ENCODE measurements around the gene SMG6.
A peak's percentile ranks its signal among the peaks of the same experiment; 100 is the strongest.

SMG6 gene

DNA sequence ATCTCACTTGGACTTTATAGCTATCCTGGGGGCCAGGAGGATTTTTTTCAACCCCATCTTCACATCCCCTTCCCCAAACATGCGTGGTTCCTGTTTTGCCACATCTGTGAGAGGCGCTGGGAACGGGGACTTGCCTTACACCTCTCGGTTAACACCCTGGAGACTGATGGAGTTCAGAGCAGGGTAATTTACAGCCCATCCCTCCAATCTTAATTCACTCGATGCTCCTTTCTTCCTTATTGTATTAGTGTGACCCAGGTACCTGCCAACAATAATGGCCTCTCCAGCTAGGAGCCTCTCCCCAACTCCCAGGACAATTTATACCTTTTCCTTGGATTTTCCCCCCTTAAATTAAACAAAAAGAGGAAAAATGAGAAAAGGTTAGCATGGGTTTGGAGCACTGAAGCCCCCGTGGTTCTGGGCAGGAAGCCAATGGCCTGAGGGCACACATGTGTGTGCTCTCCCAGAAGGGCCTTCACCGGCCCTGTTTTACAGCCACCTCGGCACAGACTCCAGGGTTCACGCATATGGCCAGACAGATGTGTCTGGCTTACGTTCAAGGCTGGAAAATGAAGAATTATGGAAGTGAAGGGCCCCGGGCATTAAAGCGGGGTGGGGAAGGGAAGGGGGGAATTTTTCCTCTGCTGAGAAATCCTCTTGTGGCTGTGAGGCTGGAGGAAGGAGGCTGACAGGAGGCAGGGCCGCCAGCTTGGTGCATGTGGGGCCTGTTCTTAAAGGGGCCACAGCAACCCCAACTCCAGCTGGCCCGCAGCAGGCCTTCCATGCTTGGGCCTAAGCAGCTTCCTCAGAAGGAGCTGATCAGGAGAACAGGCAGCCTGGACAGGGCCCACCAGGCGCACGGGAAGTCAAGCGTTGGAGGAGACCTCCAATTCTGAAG, 227.2 kb downstream of the SMG6 start:
- no peak for DNase-seq (ENCODE audit: low read depth in 2 of 2)

DNA sequence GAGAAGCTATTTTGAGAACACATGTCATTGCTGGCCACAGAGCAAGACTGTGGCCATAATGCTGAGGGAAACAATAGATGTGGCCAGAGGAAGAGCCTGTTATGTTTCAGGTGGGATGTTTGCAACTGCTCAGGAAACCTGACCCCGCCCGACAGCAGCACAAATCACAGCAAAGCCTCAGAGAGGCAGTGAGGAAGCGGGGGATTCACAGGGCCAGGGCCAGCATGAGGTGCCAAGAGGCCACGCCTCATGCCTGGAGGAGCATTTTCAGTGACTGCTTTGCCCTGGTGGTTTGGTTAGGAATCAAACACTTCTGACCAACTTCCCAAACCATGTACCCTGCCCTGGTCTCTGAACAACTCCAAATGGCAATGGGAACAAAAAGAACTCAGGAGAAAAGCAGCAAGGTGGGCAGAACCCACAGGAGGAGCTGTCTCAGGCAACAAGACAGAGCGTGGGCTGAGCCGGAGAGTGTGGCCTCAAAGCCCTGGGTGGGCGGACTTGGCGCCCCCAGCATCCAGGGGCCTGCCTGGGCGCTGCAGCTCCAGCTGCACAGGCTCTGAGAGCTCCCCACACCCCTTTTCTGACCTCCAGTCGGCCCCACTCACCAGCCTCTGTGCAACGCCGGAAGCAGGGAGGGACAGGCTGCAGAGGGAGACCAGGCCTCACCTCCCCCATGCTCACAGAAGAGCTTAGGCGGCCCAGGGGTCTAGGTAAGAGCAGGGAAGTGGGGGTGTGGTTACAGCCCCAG, 228.1 kb downstream of the SMG6 start:
- no peak for DNase-seq (ENCODE audit: low read depth in 2 of 2)

DNA sequence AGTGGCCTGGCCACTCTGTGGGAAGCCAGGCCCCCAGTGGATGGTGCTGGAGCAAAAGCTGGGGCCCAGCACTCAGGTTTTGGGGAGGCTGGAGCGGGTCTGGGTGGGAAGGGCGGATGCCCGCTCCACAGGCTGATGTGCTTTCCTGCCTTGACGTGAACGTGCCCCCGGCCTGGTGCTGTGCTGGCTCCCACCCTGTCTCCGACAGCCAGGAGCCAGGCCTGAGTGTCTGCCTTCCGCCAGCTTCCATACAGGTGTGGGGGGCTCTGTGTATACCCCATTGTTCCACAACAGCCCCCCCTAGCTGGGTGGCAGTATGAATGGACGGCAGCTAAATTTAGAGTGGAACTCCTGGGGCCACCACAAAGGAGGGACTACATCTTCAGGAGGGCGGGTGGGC, 228.7 kb downstream of the SMG6 start:
- no peak for DNase-seq (ENCODE audit: low read depth in 2 of 2)

DNA sequence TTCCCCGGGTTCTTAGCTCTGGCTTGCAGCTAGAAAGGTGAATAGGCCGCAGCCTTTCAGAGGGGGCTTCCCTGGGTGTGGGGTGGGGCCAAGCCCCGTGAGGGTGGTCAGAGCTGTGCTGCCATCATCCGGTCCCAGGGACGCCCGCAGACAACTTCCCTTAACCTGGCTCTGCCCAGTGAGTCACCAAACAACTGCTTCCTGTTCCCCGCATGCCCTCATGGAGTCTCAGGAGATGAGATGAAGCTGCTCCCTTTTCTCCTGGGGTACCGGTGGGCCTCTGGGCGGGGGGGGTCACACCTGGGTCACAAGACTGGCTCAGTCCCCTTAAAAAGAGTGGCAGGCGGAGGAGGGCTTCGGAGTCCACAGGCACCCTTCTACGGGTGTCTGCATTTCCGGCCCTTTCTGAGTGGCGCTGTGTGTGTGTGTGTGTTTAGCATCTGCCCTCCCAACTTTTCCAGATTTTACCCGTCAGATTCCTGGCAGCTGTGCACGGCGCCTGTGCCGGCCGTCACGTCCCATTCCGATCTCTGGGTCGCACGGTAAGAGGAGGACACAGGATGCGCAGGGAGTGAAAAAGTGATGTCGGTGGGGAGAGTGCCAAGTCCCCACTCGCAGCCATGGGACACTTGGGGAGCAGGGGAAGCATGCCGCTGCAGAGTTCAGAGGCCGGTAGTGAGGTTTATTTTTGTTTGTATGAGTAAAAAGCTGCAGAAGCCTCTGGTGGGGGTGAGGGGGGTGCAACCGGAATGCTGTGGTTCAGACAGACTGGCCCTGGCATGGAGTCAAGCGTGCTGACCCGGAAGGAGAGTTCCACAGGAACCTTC, 231.9 kb downstream of the SMG6 start:
- DNase-seq (ENCODE audit: low read depth in 2 of 2) = no peak

DNA sequence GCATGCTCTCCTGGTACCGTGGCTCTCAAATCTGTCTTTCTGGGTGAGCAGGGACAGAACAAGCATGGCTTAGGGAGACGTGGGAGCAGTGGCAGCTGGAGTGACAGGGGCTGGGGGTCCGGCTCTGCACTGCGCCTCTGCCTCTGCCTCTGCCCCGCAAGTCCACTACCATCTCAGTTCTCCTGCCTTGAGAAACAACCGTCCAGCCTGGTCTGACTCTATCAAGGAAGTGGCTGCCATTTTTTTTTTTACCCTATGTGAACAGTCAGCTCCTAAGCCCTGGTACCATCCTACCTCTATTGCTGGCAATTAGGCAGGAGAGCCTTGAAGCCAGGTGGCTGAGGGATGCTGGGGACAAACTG, 232.6 kb downstream of the SMG6 start:
- no peak for DNase-seq (ENCODE audit: low read depth in 2 of 2)

DNA sequence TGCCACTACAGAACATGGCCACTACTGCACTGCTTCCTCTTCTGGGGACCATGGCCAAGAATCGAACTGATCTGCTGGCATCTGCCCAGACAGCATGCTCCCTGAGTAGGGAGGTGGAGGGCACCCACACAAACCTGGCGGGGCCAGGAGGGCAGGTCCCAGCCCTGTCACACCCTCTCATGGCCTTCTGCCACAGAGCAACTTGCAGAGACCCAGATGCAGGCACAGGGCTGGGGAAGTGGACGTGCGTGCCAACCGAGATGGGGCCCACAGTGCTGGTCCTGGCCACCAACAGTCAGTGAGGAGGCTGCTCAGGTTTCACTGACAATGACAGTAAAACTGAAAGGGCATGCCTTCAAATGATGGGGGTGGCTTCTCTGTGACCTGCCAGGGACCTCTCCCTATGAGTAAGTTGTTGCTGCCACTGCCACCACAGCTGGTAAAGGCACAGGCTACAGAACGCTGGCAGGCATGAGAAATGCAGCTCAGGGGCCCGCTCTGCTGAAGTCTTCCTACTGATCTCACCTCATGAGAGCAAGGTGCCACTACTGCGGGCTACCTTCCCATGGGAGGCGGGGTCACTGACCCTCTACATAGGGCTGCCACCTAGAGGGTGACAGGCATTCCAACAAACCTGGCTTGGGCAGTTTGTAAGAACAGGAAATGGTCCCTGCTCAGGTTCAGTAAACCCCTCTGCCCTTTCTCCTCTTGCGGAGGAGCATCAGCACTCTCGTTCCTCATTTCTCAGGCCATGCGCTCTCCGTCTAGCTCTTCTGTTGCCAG, 233.2 kb downstream of the SMG6 start:
- no peak for DNase-seq (ENCODE audit: low read depth in 2 of 2)

DNA sequence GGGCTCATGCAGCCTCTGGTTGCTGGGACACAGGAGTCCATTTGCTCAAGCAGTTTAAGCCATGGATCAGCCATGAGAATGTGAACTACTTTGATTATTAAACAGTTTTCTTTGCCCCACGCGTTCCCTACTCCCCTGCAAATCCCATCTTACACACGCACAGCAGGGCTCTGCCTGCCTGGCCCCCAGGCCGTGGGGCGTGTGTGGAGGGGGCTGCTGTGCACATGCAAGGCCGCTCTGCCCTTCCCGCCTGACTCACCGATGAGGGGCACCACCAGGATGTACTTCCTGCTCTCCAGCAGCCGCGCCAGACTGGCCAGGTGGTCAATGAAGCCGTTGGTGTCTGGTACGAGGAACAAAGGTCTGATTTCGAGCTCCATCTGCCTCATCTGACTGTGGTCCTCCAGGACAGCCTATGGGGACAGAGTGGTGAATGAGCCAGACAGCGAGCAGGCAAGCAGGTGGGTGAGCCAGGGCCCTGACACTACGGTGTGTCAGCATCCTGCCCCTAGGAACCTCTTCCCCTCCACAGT, 235.0 kb downstream of the SMG6 start:
- DNase-seq (ENCODE audit: low read depth in 2 of 2) = no peak

DNA sequence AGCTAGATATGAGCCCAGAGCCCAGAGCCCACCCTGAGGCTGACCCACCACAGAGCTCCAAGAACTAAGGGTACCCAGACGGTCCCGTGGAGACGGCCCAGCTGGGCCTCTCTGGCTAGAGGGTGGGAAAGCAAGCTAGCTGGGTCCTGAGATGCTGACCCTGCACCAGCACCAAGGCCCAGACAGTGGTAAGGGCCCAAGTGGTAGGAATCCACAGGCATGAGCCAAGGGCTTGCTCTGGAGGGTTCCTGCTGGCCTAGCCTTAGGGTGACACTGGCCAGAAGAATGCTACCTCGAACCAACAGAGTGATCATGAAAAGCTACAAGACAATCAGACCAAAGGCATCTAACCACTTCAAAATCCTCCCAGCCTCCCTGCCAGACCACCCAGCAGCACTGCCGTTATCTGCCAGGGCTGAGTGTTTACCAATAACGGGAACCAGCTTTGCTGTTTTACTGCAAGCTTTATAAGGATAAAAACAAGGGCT, 235.5 kb downstream of the SMG6 start:
- no peak for DNase-seq (ENCODE audit: low read depth in 2 of 2)

DNA sequence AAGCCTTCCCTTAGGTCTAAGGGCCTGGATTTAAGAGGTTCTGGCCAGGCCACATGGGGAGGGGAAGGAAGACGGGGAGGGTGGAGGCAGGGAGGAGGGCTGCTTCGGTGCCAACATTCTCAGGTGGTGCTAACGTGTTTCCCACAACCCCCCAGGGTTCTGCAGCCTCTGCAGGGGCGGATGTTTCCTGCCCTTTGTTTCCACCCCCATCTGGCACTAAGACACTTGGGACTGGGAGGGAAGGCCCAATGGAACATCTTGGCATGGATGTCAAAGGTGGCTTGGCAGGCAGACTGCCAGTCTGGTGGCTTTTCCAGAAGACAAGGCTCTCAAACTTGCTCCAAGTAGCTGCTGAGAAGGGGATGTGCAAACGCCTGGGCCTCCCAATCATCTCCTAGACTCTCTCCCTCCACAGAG, 236.0 kb downstream of the SMG6 start:
- DNase-seq (ENCODE audit: low read depth in 2 of 2) = no peak

DNA sequence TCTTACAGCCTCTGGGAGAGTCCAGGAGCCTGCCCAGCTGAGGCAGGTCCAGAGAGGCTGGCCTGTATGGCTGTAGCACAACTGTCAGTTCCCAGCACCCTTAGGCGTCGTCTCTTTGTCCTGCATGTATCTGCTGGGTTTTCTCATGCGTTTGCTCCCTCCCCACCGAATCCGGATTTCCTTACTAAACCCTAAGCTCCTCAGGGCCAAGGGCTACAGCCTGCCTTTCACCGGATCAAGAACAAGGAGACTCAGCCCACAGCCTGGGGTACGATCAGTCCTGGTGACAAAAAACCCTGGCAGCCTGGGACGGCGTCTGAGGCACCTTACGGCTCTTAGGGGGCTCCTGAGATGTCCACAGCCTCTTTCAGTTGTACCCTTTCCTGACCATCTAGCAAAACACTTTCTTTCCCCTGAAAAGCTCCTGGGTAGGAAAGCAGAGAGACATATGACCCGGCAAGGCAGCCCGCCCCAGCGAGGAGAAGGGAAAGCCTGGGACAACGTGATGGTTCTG, 236.5 kb downstream of the SMG6 start:
- no peak for DNase-seq (ENCODE audit: low read depth in 2 of 2)

DNA sequence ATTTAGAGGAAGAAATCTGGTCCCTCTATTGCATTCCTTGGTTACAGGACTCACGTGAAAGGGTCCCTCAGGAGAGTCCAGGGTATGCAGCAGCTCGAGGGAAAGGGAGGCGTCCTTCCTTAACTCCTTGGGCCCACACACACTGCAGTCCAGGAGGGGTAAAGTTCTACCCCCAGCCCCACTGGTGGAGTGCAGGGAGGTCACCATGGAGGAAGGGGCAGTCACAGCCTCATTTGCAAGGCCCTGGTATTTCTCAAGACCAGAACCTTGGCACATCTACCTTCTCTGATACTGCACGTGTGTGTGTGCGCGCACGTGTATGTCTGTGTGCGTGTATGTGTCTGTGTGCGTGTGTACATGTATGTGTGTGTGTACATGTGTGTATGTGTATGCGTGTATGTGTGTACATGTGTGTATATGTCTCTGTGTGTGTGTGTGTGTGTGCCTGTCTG, 237.6 kb downstream of the SMG6 start:
- DNase-seq (ENCODE audit: low read depth in 2 of 2) = no peak

DNA sequence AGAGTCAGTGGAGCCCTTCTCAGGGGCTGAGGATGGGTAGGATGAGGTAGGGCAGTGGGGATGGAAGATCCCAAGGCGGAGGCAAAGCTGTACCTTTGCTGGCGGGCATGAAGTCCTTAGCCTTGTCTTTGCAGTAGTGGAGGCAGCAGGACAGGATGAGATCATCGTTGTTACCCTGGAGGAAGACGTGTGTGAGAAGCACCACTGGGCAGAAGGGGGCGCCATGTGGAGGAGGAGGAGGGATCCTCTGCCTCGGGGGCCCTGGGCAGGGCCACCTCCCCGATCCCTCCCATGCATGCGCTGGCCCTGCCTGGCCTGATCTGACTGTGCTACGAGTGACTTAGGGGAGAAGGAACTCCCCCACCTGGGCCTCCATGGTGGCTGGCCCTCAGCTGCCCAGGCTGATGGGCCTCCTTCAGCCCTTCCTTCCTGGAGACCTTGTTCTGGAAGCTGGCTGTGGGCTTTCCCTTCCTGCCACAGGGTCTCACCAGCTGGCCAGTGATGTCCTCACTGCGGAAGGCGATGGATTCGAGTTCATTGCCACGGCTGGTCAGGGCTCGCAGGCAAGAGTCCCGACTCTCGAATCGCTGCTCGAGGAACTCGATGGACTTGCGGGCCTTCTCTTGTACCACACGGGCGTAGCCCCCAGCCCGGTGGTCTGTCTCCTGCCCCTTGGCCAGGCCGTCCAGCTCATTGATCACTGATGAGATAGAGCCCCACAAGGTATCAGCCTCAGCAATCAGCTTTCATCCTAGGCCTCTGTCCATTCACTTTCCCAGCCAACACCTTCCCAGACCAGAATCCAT, 238.4 kb downstream of the SMG6 start:
- DNase-seq (ENCODE audit: low read depth in 2 of 2) = peak in 1 of 2 donors; percentile 55

DNA sequence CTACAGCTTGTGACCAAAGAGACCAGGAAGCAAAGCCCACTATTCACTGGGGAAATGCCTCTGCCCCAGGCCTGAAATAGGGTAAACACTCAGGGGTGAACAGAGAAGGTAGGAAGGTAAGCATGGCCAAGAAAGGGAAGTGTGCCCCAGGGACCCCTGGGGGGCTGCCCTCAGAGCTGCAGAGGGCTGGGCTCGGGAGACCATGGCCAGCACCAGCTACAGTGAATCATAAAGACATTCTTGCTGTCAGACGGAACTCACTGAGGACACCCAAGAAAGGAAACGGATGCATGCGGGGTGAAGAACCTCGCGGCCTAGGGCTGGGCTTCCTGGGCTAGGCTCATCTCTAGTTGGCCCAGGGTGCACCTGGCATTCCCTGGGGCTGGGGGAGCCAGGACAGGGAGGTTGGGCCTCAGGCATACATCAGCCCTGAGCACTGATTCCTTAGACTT, 239.0 kb downstream of the SMG6 start:
- no peak for DNase-seq (ENCODE audit: low read depth in 2 of 2)

DNA sequence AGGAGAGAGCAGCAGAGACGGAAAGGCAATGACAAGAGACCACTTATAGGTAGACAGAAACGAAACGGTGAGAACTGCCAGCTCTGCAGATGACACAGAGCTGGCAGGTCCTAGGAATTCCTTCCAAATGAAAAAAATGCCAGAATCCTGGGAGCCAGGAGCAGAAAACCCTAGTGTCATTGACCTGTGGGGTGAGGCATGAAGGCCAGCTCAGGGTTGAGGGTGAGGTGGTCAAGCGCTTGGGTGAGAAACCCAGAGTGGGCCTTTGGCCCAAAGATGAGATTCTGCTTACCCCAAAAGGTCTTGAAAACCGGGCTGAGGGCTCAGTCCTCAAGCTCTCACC, 239.5 kb downstream of the SMG6 start:
- DNase-seq (ENCODE audit: low read depth in 2 of 2) = no peak

DNA sequence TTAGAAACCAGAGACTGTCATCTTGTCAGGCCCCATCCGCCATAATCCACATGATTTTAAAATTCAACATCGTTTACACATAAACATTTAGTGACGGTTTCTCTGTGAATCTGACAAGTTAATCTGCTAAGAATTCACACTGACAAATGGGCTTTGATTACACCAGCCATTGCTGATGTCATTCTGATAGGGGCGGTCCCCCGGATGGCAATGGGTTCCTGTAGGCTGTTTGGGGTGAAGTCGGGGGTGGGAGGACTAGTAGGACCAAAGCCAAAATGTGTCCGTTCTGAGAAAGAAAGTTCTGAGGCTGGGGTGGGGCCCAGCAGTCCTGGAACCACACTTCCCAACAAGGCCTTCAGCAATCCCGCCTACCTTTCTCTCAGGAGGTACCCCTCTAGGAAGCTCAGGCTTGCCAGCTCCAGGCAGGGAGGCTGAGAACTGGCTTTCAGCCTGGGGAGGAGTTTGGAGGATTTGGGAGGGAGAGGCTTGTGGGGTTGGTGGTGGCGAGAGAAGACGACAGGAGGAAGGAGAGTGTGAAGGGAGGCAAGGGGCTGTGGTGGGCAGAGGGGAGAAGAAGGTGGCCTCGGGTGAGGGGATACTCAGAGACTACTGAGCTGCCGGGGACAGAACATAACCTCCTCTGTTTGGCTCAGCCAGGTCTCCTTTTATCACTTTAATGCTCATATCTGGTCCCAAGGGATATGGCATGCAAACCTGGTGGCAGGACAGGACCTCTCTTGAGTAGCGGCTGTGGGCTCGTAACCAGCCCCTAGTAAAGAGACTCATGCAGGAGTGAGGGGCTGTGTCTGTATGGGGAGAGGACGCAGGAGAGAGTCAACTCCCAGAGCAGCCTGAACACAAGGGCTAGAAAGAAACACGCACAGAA, 240.1 kb downstream of the SMG6 start:
- no peak for DNase-seq (ENCODE audit: low read depth in 2 of 2)

DNA sequence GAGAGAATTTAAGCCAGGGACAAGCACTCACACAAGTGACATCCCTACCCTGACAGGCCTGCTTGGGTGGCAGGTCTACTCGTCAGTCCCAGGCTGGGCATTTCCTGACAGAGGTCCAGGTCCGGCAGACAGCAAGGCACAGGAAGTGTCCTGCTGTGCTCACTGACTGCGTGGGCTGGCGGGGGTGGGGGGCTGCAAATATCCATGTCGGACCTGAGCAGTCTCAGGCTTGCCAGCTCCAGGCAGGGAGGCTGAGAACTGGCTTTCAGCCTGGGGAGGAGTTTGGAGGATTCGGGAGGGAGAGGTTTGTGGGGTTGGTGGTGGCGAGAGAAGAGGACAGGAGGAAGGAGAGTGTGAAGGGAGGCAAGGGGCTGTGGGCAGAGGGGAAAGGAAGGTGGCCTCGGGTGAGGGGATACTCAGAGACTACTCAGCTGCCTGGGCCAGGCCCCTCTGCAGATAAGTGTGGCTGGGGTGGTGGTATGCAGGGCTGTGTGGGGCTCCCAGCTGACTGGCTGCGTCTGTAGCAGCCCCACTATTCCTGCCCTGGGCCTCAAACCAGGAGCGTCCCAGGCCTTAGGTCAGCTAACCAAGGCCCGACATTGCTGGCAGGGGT, 240.9 kb downstream of the SMG6 start:
- DNase-seq (ENCODE audit: low read depth in 2 of 2) = no peak

DNA sequence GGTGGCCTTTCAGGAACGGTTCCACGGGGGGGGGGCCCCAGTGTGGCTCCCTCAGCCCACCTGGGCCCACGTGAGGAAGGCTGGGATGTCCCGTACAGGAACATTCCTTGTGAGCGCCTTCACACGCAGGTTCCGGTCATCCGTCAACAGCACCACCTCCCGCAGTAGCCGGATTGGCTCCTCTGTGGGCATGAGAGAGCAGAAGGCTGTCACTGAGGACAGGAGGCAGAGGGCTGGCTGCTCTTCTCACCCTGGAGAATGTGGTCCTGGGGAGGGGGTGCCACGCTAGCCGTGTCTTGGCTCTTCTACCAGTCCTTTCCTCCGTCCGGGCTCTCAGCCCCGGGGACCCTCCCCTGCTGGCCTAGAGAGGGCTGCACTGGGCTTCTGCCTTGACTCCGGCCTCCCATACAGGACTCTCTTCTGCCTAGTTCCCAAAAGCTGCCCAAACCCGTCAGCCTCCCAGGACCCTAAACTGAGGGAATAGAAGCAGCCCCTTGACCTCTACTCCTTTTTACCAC, 242.1 kb downstream of the SMG6 start:
- DNase-seq (ENCODE audit: low read depth in 2 of 2) = no peak
